ENCODE measurements around the gene APCDD1L.

The APCDD1L gene

GRCh38 chr20:58526411-58526810 is 11.2 kb upstream of the APCDD1L start:
- no peak for TF ChIP-seq YY1 (IDR thresholded peaks at IDR 0.05; ENCODE audit: low read depth)
- TF ChIP-seq REST (IDR thresholded peaks at IDR 0.05; ENCODE audit: low read depth), result no peak
- no peak for TF ChIP-seq NFIC (IDR thresholded peaks at IDR 0.05)
- TF ChIP-seq EP300 (IDR thresholded peaks at IDR 0.05; ENCODE audit: borderline replicate concordance), result no peak
- no peak for TF ChIP-seq TCF12 (IDR thresholded peaks at IDR 0.05; ENCODE audit: low read depth)
- TF ChIP-seq EGR1 (IDR thresholded peaks at IDR 0.05), result no peak
- TF ChIP-seq USF1 (IDR thresholded peaks at IDR 0.05), result no peak
- no peak for TF ChIP-seq FOXM1 (IDR thresholded peaks at IDR 0.05; ENCODE audit: borderline replicate concordance, low read depth)
- TF ChIP-seq TEAD4 (IDR thresholded peaks at IDR 0.05), result no peak
- no peak for TF ChIP-seq ZBTB7A (IDR thresholded peaks at IDR 0.05; ENCODE audit: low read depth)
- TF ChIP-seq TAF1 (IDR thresholded peaks at IDR 0.05; ENCODE audit: low read depth), result no peak
- TF ChIP-seq, protein P1, sequence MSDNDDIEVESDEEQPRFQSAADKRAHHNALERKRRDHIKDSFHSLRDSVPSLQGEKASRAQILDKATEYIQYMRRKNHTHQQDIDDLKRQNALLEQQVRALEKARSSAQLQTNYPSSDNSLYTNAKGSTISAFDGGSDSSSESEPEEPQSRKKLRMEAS (IDR thresholded peaks at IDR 0.05), result no peak

DNA sequence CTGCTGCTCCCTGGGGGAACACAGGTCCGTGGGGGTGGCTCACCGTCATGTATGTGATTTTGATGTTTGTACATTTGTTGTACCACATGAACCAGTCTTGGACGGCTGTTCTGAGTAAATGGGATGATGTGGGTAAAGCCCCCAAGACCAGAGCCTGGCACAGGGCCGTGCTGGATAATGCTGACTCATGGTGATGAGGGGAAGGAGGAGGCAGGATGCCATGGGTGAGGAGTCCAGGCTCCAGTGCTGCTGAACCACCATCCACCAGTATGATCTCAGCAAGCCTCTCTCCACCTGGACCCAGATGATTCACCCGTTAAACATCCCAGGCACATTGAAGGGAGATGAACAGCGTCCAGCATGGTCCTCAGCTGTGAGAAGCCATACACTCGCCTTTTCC is 9.6 kb upstream of the APCDD1L start:
- TF ChIP-seq EGR1 (IDR thresholded peaks at IDR 0.05) (no peak), REST (IDR thresholded peaks at IDR 0.05; ENCODE audit: low read depth) (no peak), EP300 (IDR thresholded peaks at IDR 0.05; ENCODE audit: borderline replicate concordance) (no peak), CEBPB (IDR thresholded peaks at IDR 0.05) (no peak), CREB1 (IDR thresholded peaks at IDR 0.05; ENCODE audit: low read depth) (no peak), ZBTB7A (IDR thresholded peaks at IDR 0.05; ENCODE audit: low read depth) (no peak), USF1 (IDR thresholded peaks at IDR 0.05) (no peak), FOXM1 (IDR thresholded peaks at IDR 0.05; ENCODE audit: borderline replicate concordance, low read depth) (no peak), NFIC (IDR thresholded peaks at IDR 0.05) (no peak), RAD21 (IDR thresholded peaks at IDR 0.05; ENCODE audit: low read depth) (no peak), YY1 (IDR thresholded peaks at IDR 0.05; ENCODE audit: low read depth) (no peak), TEAD4 (IDR thresholded peaks at IDR 0.05) (no peak)
- TF ChIP-seq, protein P1 (IDR thresholded peaks at IDR 0.05), result no peak

- no peak for TF ChIP-seq YY1 (IDR thresholded peaks at IDR 0.05; ENCODE audit: low read depth)
- TF ChIP-seq CEBPB (IDR thresholded peaks at IDR 0.05), result no peak
- TF ChIP-seq NFIC (IDR thresholded peaks at IDR 0.05), result no peak
- TF ChIP-seq REST (IDR thresholded peaks at IDR 0.05; ENCODE audit: low read depth), result no peak
- TF ChIP-seq CREB1 (IDR thresholded peaks at IDR 0.05; ENCODE audit: low read depth), result no peak
- no peak for TF ChIP-seq EP300 (IDR thresholded peaks at IDR 0.05; ENCODE audit: borderline replicate concordance)
- no peak for TF ChIP-seq RAD21 (IDR thresholded peaks at IDR 0.05; ENCODE audit: low read depth)
- TF ChIP-seq TCF12 (IDR thresholded peaks at IDR 0.05; ENCODE audit: low read depth), result no peak
- TF ChIP-seq FOXM1 (IDR thresholded peaks at IDR 0.05; ENCODE audit: borderline replicate concordance, low read depth), result no peak
- no peak for TF ChIP-seq TAF1 (IDR thresholded peaks at IDR 0.05; ENCODE audit: low read depth)
- TF ChIP-seq, protein P1 (IDR thresholded peaks at IDR 0.05), result no peak
- no peak for TF ChIP-seq USF1 (IDR thresholded peaks at IDR 0.05)
- no peak for TF ChIP-seq TEAD4 (IDR thresholded peaks at IDR 0.05)
- no peak for TF ChIP-seq ZBTB7A (IDR thresholded peaks at IDR 0.05; ENCODE audit: low read depth)
- no peak for TF ChIP-seq EGR1 (IDR thresholded peaks at IDR 0.05)
These were observed 8.7 kb upstream of the APCDD1L start for GRCh38 chr20:58523971-58524315.

All from Ishikawa (cell line).